Activated CD4-positive, alpha-beta T cell treated with anti-CD3 and anti-CD28 coated beads, Interleukin-2, Interleukin-4, amounts not matched to agents 100 ng/mL and 50 ng/mL, durations not matched to agents 16 hours and 8 hours (primary cell): Measurements from ENCODE around the gene NAB1.
"Not testable (repeated sequence)": the region's sequence is repeated elsewhere in the genome, so short reads cannot be mapped to it uniquely, and the experiment has no call there.

Experiments
- DNase-seq: peaks from one replicate; pipeline ENCODE4 v3.0.0-alpha.2; 2020; ENCODE audit warnings: low spot score

Gene NAB1

DNA sequence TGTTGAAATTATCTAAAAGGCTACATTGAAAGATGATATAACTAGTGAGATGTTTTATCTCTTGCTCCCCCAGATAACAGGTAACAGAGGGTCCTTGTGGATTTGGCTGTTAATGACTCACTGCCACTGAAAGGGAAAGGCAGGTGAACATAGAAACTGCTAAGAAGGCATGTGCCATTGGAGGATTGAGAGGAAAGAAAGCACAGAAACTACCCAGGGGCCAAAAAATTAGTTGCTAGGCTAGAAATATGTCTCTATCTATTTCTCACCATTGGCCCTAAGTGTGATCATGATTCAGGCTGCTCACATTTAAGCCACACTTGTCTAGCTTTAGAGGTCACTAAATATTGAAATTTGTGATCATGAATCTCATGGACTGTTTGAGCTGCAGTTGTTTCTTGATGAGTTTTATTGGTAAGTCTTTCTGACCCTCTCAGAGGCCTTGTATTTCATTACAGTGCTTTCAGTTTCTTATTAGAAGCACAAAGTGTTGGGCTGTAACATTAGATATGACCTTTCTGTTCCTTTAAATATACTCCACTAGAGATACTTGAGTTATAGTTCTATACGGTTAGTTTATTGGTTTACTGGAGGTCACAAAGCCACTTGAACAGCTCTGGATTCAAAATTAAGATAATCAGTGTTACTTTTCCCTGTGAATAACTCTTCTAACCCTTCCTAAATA, 26.2 kb downstream of the NAB1 start:
- DNase-seq: no peak

DNA sequence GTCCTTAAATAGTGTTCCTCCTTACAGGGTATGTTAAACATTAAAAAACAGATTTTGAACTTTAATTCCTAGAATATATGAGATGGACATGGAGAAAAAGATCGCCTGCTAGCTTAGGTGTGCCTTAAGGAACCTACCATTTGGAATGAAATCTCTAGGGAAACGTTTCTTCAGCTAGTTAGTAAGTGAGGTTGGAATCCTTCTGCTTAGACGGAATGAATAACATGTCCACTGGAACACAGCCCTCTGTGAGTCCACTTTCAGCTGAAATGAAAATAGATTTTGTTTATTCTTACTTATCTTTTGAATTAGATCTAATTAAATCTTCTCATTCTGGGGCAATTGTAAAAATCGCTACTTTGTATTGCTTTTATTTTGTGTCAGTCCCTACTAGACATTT, 28.4 kb downstream of the NAB1 start:
- no peak for DNase-seq

DNA sequence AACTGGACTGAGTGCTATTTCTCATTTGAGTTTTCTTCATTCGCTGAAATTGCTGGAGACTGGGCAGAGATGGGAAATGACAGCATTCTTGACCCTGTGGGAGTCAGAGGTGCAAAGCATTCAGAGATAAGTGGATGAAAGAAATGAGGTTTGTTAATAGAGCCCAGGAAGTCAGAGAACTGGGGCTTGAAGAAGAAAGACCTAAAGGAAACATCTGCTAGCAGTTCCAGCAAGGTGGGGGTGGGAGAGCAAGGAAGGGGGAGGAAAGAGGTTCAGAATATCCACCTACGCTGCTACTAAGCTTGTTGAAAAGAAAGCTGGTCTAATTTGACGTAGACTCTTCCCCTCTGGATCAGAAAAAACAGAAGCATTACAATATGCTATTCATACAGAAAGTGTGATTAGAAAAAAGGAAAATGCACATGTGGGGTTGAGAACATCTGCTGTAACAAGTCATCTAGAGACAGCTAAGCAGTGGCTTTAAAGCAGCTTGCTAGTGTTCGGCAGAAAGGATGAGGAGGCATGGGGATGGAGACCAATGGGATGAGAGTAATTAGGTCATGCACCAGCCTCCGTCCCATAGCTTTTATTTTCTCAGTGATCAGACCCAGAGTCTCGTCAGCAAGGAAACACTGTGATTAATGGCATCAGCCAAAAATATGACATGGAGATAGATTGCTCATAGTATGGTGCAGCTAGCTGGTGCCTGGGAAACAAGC, 29.7 kb downstream of the NAB1 start:
- DNase-seq: peak; percentile 90

DNA sequence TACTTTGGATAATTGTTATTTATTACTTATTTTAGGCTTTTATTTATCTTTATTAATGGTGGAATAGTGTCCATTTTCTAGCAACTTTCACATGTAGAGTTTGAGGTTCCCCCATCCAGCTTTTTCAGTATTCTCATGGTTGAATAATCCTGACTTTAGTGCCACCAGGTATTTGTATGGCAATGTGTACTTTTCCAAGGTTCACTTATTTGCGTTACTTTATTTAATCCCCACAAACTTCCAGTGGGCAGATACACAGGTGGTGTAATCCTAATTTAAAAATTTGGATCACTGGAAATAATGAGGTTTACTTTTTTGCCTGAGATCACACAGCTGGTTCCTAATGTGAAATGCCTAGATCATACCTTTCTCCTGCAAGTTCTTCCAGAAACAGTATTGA, 30.5 kb downstream of the NAB1 start:
- no peak for DNase-seq

DNA sequence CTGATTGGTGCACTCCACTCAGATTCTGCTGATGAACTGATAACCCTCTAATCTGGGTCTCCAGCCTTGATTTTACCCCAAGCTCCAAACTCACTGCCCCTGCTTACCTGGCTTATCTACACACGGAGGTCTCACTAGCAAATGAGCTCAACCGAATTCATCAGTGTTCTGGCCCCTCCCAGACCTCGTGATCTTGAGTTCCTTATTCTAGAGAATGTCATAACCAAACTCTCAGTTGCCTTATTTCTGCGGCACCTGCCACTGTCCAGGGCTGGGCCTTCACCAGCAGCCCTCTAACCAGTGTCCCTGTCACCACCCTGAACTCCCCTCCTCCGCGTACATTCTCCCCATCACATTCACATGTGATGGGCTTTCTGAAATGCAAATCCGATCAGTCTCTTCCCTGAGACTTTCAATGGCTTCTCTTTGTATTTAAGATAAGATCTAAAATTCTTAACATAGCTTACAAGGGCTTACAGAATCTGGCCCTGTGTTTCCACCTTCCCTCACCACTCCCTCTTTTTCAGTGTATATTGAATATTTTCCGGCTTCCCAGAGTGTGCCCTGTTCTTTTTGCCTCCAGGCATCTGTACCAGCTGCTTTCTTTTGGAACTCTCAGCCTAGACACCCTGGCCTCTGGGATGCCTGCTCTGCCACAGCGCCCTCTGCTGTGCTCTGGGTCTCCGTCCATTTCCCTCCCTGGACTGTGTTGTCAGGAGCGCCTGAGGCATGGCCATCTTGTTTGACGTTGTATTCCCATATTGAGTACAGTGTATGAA, 31.1 kb downstream of the NAB1 start:
- peak; percentile 60 for DNase-seq

DNA sequence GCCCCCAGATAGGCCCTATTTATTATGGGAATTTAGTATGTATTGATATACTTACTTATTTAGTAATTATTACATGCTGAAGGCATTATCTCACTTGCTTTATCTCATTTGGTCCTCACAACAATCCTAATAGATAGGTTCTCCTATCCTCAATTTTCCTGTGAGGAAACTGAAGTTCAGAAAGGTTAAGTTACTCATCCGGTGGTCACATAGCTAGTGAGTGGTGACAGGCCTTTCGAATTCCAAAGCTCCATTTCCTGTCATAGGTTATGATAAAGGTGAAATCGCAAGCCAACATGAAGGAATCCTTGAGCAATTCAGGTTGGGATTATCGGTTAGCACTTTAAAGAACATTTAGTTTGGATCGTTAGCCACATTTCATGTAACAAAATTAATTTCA, 33.3 kb downstream of the NAB1 start:
- DNase-seq: no peak

DNA sequence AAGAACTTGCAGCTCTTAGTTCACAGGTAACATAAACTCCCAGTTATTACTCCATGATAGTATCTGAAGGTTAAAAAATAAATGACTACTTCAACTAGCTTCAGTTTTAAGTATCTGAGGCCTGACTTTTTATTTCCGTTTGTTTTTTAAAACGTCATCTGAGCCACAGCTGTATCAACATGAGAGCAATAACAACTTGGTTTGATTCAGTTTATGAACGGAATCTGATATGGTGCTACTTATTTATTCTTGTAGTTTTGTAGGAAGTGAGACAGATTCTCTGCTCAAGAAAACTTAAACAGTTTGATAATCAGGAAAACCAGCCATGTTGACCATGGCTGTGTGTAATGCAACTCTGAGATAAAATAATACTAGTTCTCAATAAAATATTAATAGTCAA, 34.9 kb downstream of the NAB1 start:
- no peak for DNase-seq

DNA sequence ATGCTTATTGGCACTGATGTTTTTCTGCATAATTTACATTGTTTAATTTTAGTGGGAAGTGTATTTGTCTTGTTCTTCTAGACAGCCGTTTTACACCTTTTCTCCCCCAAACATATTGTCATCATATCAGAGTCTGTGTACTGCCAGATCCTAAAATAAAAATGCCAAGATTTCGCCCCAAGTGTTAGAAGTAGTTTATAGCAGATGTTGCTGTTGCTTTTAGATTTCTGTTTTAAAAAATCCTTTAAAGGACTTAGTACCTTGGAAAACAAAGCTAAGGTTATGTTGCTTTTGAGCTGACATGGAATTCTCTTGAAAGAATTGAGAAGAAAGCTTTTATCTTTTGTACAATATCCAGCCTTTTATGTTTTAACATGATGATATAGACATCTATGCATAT, 36.0 kb downstream of the NAB1 start:
- no peak for DNase-seq

DNA sequence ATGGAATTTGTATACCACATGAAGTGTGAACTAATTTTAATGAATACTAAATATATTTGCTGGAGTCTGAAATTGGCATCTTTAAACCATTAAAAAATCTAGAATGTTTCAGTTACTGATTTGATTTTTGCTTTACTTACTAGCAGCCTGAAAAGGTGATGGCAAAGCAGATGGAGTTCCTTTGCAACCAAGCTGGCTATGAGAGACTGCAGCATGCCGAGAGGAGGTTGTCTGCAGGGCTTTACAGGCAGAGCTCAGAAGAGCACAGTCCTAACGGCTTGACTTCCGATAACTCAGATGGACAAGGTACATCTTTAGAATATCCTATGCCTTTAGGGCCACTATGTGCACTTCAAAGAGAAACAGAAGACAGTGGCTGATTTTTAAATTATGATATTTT, 36.5 kb downstream of the NAB1 start:
- DNase-seq: no peak

DNA sequence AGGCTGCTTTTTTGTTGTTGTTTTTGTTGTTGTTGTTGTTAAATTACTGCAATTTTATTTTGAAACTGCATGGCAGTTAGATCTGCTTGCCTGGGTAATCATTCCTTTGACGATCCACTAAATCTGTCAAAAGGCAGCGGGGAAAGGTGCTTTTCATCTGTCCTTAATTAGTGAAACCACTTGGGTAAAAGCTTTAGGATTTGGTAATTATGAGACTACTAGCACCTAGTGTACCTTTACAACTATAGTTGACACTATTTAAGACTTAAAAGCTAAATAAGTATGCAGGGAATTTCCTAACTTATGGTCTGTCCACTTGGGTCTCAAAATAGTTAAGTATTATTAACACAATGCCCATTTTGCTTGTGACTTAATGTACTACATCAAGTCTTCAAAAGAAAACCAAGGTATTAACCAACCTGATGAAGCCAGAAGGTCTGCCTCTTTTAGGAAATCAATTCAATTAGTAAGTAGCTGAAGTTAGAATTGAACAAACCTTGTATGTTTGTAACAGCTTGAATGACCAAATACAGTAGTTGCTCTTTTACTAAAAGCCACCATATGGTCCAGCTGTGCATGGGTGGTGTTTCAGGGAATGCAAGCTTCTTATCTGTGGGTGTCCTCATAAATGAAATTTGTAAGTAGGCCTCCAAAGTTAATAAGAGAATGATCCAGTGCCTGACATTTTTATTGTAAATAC, 44.8 kb downstream of the NAB1 start:
- peak; percentile 68 for DNase-seq

DNA sequence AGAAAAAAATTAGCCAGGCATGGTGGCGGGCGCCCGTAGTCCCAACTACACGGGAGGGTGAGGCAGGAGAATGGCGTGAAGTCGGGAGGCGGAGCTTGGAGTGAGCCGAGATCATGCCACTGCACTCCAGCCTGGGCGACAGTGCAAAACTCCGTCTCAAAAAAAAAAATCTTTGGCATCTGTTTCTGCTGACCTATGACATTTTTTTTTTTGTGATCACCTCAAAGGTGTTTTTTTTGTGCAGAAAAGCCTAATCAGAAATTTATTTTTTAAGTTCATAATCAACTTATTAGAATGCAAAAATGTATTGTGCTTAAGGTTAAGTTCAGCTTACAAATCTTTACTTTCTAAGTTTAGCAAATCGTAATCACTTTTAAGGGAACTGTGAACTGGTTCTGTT, 45.6 kb downstream of the NAB1 start:
- DNase-seq: no peak

DNA sequence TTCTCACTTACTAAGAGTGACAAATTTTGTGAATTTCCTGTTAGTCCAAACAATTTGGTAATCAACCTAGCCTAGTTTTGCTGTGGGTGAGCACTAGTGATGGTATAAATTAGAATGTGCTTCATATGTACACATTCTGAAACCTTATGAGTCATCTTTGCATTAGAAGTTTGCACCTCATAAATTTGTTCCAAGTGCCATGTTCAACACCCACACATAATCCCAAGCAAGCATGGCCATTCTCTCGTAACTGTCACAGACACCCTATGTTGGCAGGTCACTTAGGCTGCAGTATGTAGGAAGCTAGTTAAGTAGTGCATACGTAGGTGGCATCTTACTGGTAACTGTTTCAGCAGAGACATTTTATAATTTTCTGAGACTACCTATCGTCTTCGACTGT, 46.9 kb downstream of the NAB1 start:
- peak; percentile 86 for DNase-seq

DNA sequence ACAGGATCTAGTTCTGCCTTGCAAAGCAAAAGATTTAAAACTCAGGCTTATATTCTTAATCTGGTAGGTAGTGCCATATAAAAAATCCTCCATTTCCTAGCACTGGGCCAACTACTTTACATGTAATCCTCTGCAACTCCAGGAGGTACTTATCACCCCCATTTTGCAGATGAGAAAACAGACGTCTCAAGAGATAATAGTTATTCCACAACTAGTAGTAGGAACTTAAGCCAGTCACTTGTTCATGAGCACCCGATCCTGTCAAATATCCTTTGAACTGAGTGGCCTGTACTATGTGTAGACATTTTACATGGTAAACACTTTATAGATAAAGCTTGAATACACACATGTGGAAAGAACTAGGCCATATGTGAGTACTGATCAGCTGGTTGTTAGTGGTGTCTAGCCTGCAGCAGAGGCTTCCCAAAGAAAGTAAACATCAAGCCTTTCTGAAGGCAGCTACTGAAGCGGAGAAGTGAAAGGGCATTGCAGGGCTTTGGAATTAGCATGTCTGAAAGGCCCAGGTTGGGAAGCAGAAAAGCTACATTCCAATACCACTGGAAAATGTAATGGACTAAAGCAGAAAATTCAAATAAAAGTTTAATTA, 48.0 kb downstream of the NAB1 start:
- no peak for DNase-seq

DNA sequence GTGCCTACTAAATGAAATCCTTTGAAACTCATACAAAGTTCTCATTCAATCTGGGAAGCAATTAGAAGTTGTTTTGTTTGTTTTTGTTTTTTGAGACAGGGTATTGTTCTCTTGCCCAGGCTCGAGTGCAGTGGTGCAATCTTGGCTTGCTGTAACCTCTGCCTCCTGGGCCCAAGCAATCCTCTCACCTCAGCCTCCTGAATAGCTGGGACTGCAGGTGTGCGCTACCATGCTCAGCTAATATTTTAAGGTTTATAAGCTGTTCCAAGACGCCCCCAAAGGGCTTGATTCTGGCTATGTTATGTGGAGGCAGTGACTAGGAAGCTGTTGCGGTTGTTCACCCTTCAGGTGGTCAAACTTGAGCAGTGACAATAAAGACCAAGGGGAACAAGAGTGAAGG, 48.5 kb downstream of the NAB1 start:
- DNase-seq: no peak

DNA sequence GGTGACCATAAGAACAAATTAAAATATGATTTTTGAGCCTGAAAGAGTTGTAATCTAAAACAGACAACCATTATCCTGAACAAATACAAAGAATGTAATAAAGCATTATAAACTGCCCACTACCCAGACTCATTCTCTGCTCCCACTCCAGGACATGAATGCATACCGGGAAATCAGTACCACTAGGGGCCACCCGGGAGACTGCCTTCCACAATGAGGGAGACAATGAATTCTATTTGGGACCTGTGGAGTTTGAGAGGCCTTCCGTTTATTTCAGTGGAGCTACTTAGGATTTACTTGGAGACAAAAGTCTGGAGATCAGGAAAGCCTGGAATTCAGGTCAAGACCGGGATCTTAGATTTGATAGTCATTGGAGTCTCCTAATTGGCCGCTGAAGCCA, 50.0 kb downstream of the NAB1 start:
- DNase-seq: no peak

DNA sequence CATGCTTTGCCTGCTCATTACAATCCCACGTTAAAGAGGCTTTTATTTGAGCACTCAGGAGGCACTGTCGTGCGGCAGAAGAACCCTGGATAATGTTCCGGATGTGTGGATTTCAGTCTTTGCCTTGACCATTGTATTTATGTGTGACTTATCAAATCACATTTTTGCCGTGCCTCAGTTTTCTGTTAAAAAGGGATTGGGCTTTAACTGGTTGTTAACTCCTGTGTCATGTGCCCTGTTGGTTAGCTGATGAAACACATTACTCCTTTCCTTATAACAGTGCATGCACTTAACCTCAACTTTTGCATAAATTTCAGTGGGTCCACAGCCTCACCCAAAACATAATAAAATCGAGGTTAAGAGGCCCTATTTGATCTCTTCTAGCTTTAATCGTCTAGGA, 52.7 kb downstream of the NAB1 start:
- no peak for DNase-seq

DNA sequence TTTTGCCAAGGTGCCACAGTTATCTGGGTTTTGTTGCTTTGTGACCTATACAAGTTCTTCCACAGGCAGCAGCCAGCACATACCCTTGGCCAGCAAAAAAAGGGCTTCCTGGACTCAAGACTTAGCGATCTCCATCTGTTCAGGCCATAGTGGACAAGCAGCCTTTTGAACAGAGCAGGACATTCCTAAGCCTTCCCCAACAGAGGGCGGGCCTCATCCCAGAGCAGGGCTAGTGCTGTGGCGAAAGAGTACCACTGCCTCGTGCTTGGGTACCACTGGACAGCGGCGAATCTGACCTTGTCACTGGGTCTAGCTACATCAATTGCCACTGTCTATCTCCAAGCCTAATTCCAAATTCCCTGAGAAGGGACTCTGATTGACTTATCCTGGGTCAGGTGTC, 56.4 kb downstream of the NAB1 start:
- DNase-seq: no peak

DNA sequence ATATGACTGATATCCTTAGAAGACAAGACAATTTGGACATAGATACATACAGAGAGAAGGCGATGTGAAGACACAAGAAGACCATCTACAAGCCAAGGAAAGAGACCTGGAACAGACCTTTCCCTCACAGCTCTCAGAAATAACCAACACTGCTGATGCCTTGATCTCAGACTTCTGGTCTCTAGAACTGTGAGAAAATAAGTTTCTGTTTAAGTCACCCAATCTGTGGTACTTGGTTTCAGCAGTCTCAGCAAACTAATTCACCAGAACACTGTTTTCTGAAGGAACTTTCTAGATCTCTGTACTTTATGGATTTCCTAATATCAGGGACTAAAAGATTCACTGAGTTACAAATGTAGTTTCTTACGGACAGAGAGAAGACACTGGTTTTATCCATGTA, 58.8 kb downstream of the NAB1 start:
- DNase-seq: no peak

DNA sequence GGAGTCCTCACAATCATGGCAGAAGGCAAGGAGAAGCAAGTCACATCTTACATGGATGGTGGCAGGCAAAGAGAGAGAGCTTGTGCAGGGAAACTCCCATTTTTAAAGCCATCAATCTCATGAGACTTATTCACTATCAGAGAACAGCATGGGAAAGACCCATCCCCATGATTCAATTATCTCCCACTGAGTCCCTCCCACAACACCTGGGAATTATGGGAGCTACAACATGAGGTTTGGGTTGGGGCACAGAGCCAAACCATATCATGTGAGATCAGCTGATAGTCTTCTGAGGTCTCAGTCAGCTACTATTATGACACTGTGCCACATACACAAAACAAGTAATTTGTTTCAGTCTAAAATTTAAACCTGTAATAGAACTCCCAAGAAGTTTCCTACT, 59.8 kb downstream of the NAB1 start:
- not testable (repeated sequence) for DNase-seq

DNA sequence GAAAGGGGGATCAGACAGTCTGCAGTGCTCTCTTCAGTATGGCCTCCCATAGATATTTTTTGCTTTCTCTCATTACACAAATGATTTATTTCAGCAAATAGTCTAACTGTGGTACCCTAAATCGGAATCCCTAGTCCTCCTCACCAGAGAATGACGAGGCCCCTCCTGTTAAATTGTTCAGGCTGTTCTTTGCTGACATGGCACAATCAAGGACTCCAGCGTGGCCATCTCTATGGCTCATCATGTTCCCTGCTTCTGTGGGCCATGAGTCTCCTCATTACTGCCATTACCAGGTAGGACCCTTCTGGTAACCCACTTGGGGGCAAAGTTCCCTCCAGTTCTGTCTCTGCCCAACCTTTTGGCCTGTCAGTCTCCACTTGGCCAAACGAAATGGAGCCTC, 62.2 kb downstream of the NAB1 start:
- DNase-seq: no peak

DNA sequence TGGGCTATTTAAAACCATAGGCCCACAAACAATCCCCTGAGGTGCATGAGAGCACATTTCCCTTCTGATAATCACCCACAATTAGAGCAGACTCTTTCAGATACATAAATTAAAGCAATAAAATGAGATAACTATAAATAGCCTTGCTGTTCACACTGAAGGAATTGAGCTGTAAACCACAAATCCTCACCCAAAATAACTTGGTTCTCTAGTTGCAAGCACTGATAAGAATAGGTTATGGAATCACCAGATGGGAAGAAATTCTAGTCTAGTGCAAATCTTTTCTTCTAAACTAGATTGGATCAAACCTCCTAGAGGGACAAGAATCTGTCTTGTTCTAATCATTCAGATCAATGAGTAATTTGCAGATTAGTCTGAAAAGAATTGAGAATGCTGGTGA, 64.6 kb downstream of the NAB1 start:
- no peak for DNase-seq

DNA sequence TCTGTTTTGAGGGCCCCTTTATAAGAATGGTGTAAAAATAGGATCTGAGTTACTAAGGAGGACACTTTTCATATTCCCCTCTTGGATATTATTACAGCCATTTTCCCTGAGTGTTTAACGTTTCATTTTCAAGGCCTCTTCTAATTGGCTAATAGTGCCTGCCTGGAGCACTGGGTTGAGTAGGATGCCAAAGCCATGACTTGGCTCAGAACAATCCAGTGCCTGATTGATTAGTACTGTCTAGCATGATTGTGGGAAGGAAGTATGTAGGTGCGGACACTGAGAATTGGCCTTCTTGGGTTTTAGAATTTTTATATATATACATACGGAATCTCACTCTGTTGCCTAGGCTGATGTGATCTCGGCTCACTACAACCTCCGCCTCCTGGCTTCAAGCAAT, 66.1 kb downstream of the NAB1 start:
- no peak for DNase-seq
